B cell (primary cell): ENCODE data around the gene OLIG2.

Experiments
- CTCF ChIP-seq: fragments of 200-600 bp; IDR thresholded peaks from one replicate; pipeline ENCODE4 v1.8.0; 2022; ENCODE audit warnings: antibody characterized with exemption, mild to moderate bottlenecking
- EZH2 ChIP-seq: IDR thresholded peaks from 2 replicates; pipeline ENCODE4 v1.6.1; 2012; ENCODE audit warnings: borderline replicate concordance, low read depth, mild to moderate bottlenecking, moderate library complexity, low read length; ENCODE audit not compliant: insufficient read depth, poor library complexity, severe bottlenecking

- no peak for TF ChIP-seq CTCF
- TF ChIP-seq EZH2 = no peak
These were observed 17.2 kb upstream of the OLIG2 start for GRCh38 chr21:33008333-33009051.
